Upper lobe of left lung (tissue), 4 donors: ENCODE measurements around the gene STIM1.

ENCODE experiments used
- CTCF ChIP-seq, 6 experiments: fragments of 450-650 bp in 4 of 6; fragments of 200-600 bp in 2 of 6; sonication (generic) in 2 of 6; IDR thresholded peaks; one replicate each; pipeline ENCODE4 v1.5.1; 2016 to 2019; ENCODE audit warnings: antibody characterized with exemption in 6 of 6
- POLR2A ChIP-seq, 4 donors: fragments of 450-650 bp; IDR thresholded peaks; one replicate each; pipeline ENCODE4 v1.5.1; 2016 to 2017; ENCODE audit warnings: antibody characterized with exemption in 4 of 4, mild to moderate bottlenecking in 2 of 4
- POLR2AphosphoS5 ChIP-seq, 2 donors: sonication (generic); formaldehyde crosslinking; IDR thresholded peaks; one replicate each; pipeline ENCODE4 v1.5.1; 2017; ENCODE audit warnings: antibody characterized with exemption in 2 of 2

GRCh38 chr11:4017129-4017528 is 161.7 kb downstream of the STIM1 start:
- TF ChIP-seq POLR2A (IDR thresholded peaks at IDR 0.05) (no peak), CTCF (IDR thresholded peaks at IDR 0.05) (no peak), POLR2AphosphoS5 (IDR thresholded peaks at IDR 0.05) (no peak)
